ENCODE results near the gene CHD2. TPM values are rescaled to one million over a fixed set of nuclear protein-coding genes. Genes with fewer than 3 reads are reported as not detected.

Gene CHD2
- total RNA-seq, 1 experiment from 2014 or later: 63.3 TPM

GRCh38 chr15:92906020-92906419 lies 5.9 kb downstream of the CHD2 start:
- H2BK15ac ChIP-seq (ENCODE audit: low read depth, low read length): no peak overlapping the region
- H2BK5ac ChIP-seq (ENCODE audit: insufficient read length, low read length): no peak overlapping the region
- peaks cover 3% of the 10 kb centered on the region for H3K79me1 ChIP-seq (ENCODE audit: insufficient read depth, low read depth, low read length, poor library complexity, severe bottlenecking)
- peaks cover 58% of the 10 kb centered on the region for H3K79me2 ChIP-seq (ENCODE audit: insufficient read depth, low read length)
- H3K14ac ChIP-seq (ENCODE audit: insufficient read depth, low read length): no peak overlapping the region
- no peaks in the 10 kb centered on the region for H4K20me1 ChIP-seq (ENCODE audit: control insufficient read depth, insufficient read depth, insufficient read length)
- H3K9me3 ChIP-seq (ENCODE audit: control insufficient read depth, low read depth, low read length): no peaks in the 10 kb centered on the region
- no peak for DNase-seq
- H3K23ac ChIP-seq (ENCODE audit: insufficient read length, low read depth, low read length): no peak overlapping the region
- H3K27me3 ChIP-seq (ENCODE audit: insufficient read depth, low read length): no peaks in the 10 kb centered on the region
- no peak overlapping the region for H3K18ac ChIP-seq (ENCODE audit: insufficient read length, low read depth, low read length)
- no peak overlapping the region for H3K9ac ChIP-seq (ENCODE audit: extremely low read depth, insufficient read length, low read length)
- no peak overlapping the region for H2BK120ac ChIP-seq (ENCODE audit: low read depth, low read length, poor library complexity, severe bottlenecking)
- peaks cover 27 to 52% (median 41%) of the 10 kb centered on the region in 3 experiments for H3K36me3 Mint-ChIP-seq (ENCODE audit: insufficient read depth in 1 of 3, low read depth in 3 of 3)
- H3K27me3 Mint-ChIP-seq (ENCODE audit: low read depth): no peaks in the 10 kb centered on the region
- TF ChIP-seq, protein P1, sequence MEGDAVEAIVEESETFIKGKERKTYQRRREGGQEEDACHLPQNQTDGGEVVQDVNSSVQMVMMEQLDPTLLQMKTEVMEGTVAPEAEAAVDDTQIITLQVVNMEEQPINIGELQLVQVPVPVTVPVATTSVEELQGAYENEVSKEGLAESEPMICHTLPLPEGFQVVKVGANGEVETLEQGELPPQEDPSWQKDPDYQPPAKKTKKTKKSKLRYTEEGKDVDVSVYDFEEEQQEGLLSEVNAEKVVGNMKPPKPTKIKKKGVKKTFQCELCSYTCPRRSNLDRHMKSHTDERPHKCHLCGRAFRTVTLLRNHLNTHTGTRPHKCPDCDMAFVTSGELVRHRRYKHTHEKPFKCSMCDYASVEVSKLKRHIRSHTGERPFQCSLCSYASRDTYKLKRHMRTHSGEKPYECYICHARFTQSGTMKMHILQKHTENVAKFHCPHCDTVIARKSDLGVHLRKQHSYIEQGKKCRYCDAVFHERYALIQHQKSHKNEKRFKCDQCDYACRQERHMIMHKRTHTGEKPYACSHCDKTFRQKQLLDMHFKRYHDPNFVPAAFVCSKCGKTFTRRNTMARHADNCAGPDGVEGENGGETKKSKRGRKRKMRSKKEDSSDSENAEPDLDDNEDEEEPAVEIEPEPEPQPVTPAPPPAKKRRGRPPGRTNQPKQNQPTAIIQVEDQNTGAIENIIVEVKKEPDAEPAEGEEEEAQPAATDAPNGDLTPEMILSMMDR (conservative IDR thresholded peaks at IDR 0.05): no peak
- peaks cover 12% of the 10 kb centered on the region for H3K23me2 ChIP-seq (ENCODE audit: insufficient read length, low read depth, low read length, poor library complexity, severe bottlenecking)
- H3K27ac ChIP-seq (ENCODE audit: insufficient read length, low read depth, low read length): no peak overlapping the region
- no peak overlapping the region for H4K91ac ChIP-seq (ENCODE audit: insufficient read length, low read depth, low read length)
- no peak overlapping the region for H3K4me2 ChIP-seq (ENCODE audit: insufficient read depth, insufficient read length, low read length)
- H2AFZ ChIP-seq (ENCODE audit: low read length): no peak overlapping the region
- H3K4me1 Mint-ChIP-seq: peaks cover 64 to 65% of the 10 kb centered on the region in 2 experiments
- no peak overlapping the region for H3K56ac ChIP-seq (ENCODE audit: insufficient read length, low read depth, low read length)
- H3K27ac Mint-ChIP-seq: peak overlapping the region in 2 of 3 experiments; percentile 19 to 21; a peak in 3 of 7 replicates
- no peak overlapping the region for H2AK5ac ChIP-seq (ENCODE audit: insufficient read length, low read length)
- H3K9me3 Mint-ChIP-seq: no peaks in the 10 kb centered on the region; a peak in 1 of 5 replicates
- H3K4me1 ChIP-seq (ENCODE audit: insufficient read depth, low read length): 0 out of 2 replicates have a peak, but pooled peaks cover 2% of the 10 kb centered on the region
- peak overlapping the region in 1 of 2 experiments; percentile 12; a peak in 2 of 5 replicates for H3K4me3 Mint-ChIP-seq
- WGBS (ENCODE audit: extremely low coverage, insufficient read length, low lambda C conversion rate): no CpG with 5 or more reads among the region's 3 CpGs
- no peak overlapping the region for H2BK20ac ChIP-seq (ENCODE audit: low read depth, low read length, poor library complexity, severe bottlenecking)
- no peak overlapping the region for H3K4ac ChIP-seq (ENCODE audit: low read depth, low read length)
- no peak overlapping the region for H4K5ac ChIP-seq (ENCODE audit: insufficient read length, low read depth, low read length)
- no peak overlapping the region for H2BK12ac ChIP-seq (ENCODE audit: insufficient read length, low read depth, low read length)
- H4K8ac ChIP-seq (replicated peaks; ENCODE audit: insufficient read length, low read depth, low read length): no peak overlapping the region
- H3T11ph ChIP-seq (ENCODE audit: low read length): no peak overlapping the region

All from H9 (cell line).